Stomach (tissue), 9 donors: Measurements from ENCODE around the gene NCKAP5. TPM values are rescaled to one million over a fixed set of nuclear protein-coding genes. Genes with fewer than 3 reads are reported as not detected.
A peak's percentile ranks its signal among the peaks of the same experiment; 100 is the strongest.

Experiments used
- DNase-seq, 2 donors: peaks; one replicate each; pipeline versions ENCODE4 v3.0.0 to v3.0.0-alpha.2; 2013 to 2019
- H3K27ac ChIP-seq, 5 donors: fragments of 200-600 bp in 4 of 5; sonication (generic) in 4 of 5; one replicate each; pipeline ENCODE4 v1.5.1; 2013 to 2019; ENCODE audit warnings: mild to moderate bottlenecking in 1 of 5, moderate library complexity in 1 of 5
- H3K27me3 ChIP-seq, 3 donors: fragments of 200-600 bp; sonication (generic); one replicate each; pipeline ENCODE4 v1.5.1; 2017 to 2019; ENCODE audit warnings: mixed run types in 1 of 3
- H3K36me3 ChIP-seq, 4 donors: fragments of 200-600 bp; sonication (generic); 1 replicate in 3 of 4; 2 replicates in 1 of 4; pipeline ENCODE4 v1.5.1; 2016 to 2019
- H3K4me1 ChIP-seq, 4 donors: fragments of 200-600 bp; sonication (generic); one replicate each; pipeline ENCODE4 v1.5.1; 2016 to 2019
- H3K4me3 ChIP-seq, 4 donors: fragments of 200-600 bp; sonication (generic) in 3 of 4; one replicate each; pipeline ENCODE4 v1.5.1; 2016 to 2019; ENCODE audit warnings: mild to moderate bottlenecking in 1 of 4
- H3K9me3 ChIP-seq, 4 donors: fragments of 200-600 bp; sonication (generic); one replicate each; pipeline ENCODE4 v1.5.1; 2016 to 2019
- EP300 ChIP-seq: sonication (generic); formaldehyde crosslinking; IDR thresholded peaks from one replicate; pipeline ENCODE4 v1.6.1; 2017; ENCODE audit warnings: antibody characterized with exemption
- POLR2A ChIP-seq, 4 donors: fragments of 450-650 bp; IDR thresholded peaks; one replicate each; pipeline ENCODE4 v1.6.1; 2016; ENCODE audit warnings: antibody characterized with exemption in 4 of 4, control low read depth in 2 of 4, mild to moderate bottlenecking in 1 of 4, moderate library complexity in 1 of 4
- POLR2AphosphoS5 ChIP-seq, 3 donors: sonication (generic); formaldehyde crosslinking; IDR thresholded peaks; one replicate each; pipeline ENCODE4 v1.6.1; 2016; ENCODE audit warnings: antibody characterized with exemption in 3 of 3
- WGBS, 5 donors: extraction: QIAGEN DNeasy Blood & Tissue Kit in 3 of 5; methylation state at CpG; one replicate each; pipeline versions ENCODE4 v1.1.5 to v1.1.7; 2013 to 2018; 5-methylcytosine and 5-hydroxymethylcytosine counted together
- intact Hi-C: fragments of 100-400 bp; cut with DNase I; formaldehyde crosslinking; loops from one replicate; pipeline ENCODE4 v1.15.1; 2023; ENCODE audit warnings: low total_unique reads
- polyA plus RNA-seq, 3 donors: library from polyadenylated mRNA; stranded (reverse); fragments of 200-250 nt; gene quantifications; one replicate each; pipeline ENCODE4 v1.2.3, GENCODE V29; 2013
- total RNA-seq, 5 donors: library from RNA; depleted of rRNA; stranded (reverse); fragments of >200 nt; gene quantifications; one replicate each; pipeline versions ENCODE4 v1.1.0 to v1.2.3, GENCODE V29; 2014 to 2016
- TF ChIP-seq, protein P1 (sequence below), 7 experiments: fragments of 450-650 bp in 4 of 7; fragments of 200-600 bp in 3 of 7; sonication (generic) in 3 of 7; IDR thresholded peaks; one replicate each; pipeline ENCODE4 v1.5.1; 2016 to 2019; ENCODE audit warnings: antibody characterized with exemption in 7 of 7, control low read depth in 2 of 7, mild to moderate bottlenecking in 1 of 7
- donor health status: healthy with polysubstance abuse.
- donor health status: Bipolar disorder and iron deficiency.
- donor health status: healthy.

The NCKAP5 gene
- total and polyA plus RNA-seq, 8 donors: 0.58 to 8.0 (median 1.6) TPM; not detected in 1

DNA sequence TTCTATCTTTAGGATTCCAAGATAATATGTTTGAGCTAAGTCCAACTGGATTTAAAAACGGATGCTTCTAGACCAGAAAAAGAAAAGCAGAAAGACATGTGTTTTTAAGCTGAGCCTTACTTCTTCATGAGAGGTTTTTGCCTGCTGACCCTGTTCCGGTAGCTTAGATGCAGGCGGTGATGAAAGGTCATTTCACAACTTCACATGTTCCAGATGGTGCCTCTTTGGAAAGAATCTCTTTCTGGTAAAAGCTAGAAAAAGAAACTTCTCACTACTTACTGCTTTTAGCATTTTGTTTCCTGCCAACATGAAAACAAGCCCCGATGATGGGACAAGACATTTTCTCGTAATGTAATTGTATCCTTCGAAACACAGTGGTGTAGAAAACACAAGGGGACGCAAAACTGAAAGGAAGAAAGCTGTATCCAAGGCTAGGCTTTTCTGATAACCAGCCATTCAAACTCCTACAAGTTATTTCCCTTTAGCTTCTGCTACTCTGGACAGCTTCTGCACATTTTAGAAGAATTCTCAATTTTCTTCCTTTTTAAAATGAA is 490.9 kb downstream of the NCKAP5 start:
- Histone ChIP-seq H3K27ac (peak overlapping the region in 3 of 5 donors; percentile 2 to 41 (median 39)), H3K9me3 (no peaks in the 10 kb centered on the region), H3K36me3 (no peaks in the 10 kb centered on the region), H3K27me3 (no peaks in the 10 kb centered on the region), H3K4me3 (no peak overlapping the region), H3K4me1 (no peaks in the 10 kb centered on the region)
- peak in 1 of 2 donors; percentile 65 for DNase-seq
- 67 to 80% (median 73%) methylated on average over 7 of the region's 7 CpGs for WGBS, 5 donors
- TF ChIP-seq POLR2AphosphoS5 (IDR thresholded peaks at IDR 0.05): peak in 1 of 3 donors; percentile 23
- no peak for TF ChIP-seq POLR2A (IDR thresholded peaks at IDR 0.05)
- intact Hi-C loops: no loop called here

- Histone ChIP-seq H3K9me3 (no peaks in the 10 kb centered on the region), H3K4me3 (no peak overlapping the region), H3K36me3 (no peaks in the 10 kb centered on the region), H3K27me3 (no peaks in the 10 kb centered on the region), H3K4me1 (no peaks in the 10 kb centered on the region), H3K27ac (no peak overlapping the region)
- TF ChIP-seq EP300 (no peak), POLR2AphosphoS5 (IDR thresholded peaks at IDR 0.05) (no peak), POLR2A (IDR thresholded peaks at IDR 0.05) (no peak)
- TF ChIP-seq, protein P1, sequence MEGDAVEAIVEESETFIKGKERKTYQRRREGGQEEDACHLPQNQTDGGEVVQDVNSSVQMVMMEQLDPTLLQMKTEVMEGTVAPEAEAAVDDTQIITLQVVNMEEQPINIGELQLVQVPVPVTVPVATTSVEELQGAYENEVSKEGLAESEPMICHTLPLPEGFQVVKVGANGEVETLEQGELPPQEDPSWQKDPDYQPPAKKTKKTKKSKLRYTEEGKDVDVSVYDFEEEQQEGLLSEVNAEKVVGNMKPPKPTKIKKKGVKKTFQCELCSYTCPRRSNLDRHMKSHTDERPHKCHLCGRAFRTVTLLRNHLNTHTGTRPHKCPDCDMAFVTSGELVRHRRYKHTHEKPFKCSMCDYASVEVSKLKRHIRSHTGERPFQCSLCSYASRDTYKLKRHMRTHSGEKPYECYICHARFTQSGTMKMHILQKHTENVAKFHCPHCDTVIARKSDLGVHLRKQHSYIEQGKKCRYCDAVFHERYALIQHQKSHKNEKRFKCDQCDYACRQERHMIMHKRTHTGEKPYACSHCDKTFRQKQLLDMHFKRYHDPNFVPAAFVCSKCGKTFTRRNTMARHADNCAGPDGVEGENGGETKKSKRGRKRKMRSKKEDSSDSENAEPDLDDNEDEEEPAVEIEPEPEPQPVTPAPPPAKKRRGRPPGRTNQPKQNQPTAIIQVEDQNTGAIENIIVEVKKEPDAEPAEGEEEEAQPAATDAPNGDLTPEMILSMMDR (IDR thresholded peaks at IDR 0.05): no peak
- no peak for DNase-seq
- 64 to 73% (median 69%) methylated on average over 5 of the region's 5 CpGs for WGBS, 5 donors
- intact Hi-C loops: no loop called here
Measured at GRCh38 chr2:133072837-133073694, 495.2 kb downstream of the NCKAP5 start.

- Histone ChIP-seq H3K9me3 (no peaks in the 10 kb centered on the region), H3K27ac (no peak overlapping the region), H3K27me3 (no peaks in the 10 kb centered on the region), H3K4me1 (no peaks in the 10 kb centered on the region), H3K36me3 (no peaks in the 10 kb centered on the region), H3K4me3 (no peak overlapping the region)
- TF ChIP-seq, protein P1 (IDR thresholded peaks at IDR 0.05): no peak
- no peak for TF ChIP-seq POLR2A (IDR thresholded peaks at IDR 0.05)
- no peak for TF ChIP-seq EP300
- no peak for TF ChIP-seq POLR2AphosphoS5 (IDR thresholded peaks at IDR 0.05)
- intact Hi-C loops: no loop called here
- 11 to 22% (median 19%) methylated on average over 4 of the region's 4 CpGs for WGBS, 5 donors
- peak in 1 of 2 donors; percentile 73 for DNase-seq
Measured at GRCh38 chr2:133063775-133064174, 504.5 kb downstream of the NCKAP5 start.

DNA sequence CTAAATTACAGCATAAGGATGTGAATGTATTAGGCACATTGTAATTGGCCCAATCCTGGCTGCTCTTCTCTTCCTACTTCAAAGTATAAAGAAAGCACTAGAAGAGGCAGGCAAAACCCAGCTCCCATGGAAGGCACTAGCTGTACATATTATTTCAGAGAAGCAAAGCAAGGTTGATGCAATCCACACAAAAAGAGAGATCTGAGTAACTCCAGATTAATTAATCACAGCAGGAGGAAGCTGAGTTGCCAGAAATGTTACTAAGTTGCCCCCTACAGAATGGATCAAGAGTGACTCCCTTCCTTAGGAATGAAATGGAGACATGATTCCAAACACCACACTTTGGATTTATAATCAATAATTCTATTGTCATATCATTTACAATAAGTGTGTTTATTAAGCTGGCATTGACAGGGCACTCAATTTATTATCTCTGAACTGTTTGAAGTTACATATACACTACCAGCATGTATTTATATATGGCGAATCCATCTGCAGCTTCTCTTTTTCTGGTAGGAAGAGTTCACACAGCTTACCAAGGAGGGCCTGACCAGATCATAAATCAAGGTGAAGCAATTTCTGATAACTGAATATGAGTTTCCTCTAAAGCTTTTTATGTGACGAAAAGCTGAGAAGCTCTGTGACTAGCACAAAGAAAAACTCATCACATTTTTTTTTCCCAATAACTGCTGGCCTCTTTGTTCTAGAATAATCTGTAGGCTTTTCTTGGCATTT is 505.2 kb downstream of the NCKAP5 start:
- H3K4me3 ChIP-seq: no peak overlapping the region
- 73 to 91% (median 89%) methylated on average over 2 of the region's 2 CpGs for WGBS, 5 donors
- H3K4me1 ChIP-seq: no peaks in the 10 kb centered on the region
- H3K27ac ChIP-seq: no peak overlapping the region
- no peaks in the 10 kb centered on the region for H3K36me3 ChIP-seq
- intact Hi-C loops: no loop called here
- TF ChIP-seq EP300 (no peak), POLR2AphosphoS5 (IDR thresholded peaks at IDR 0.05) (no peak), POLR2A (IDR thresholded peaks at IDR 0.05) (no peak)
- TF ChIP-seq, protein P1 (IDR thresholded peaks at IDR 0.05): no peak
- no peaks in the 10 kb centered on the region for H3K27me3 ChIP-seq
- DNase-seq: no peak
- H3K9me3 ChIP-seq: no peaks in the 10 kb centered on the region
